HEK293 (cell line): ENCODE results near the gene C1QL2.

ENCODE experiments used
- CTCF ChIA-PET: fragments of 350-600 bp; formaldehyde crosslinking; extraction: SDS; loops from one replicate; lab custom pipeline; 2021; ENCODE audit warnings: antibody characterized with exemption; lab: Yijun Ruan, JAX
- POLR2A ChIA-PET: fragments of 300-600 bp; formaldehyde crosslinking; extraction: SDS; loops from one replicate; lab custom pipeline; 2020; ENCODE audit warnings: antibody characterized with exemption, inconsistent platforms; lab: Yijun Ruan, JAX
- H3K27ac ChIP-seq: fragments of 200-500 bp; sonication (Bioruptor generic); 2 replicates; pipeline ENCODE4 v1.5.1; 2014; ENCODE audit warnings: low read depth, low read length, control low read depth, inconsistent platforms; ENCODE audit errors: extremely low read depth
- H3K36me3 ChIP-seq, 2 experiments: fragments of 200-500 bp in 1 of 2; sonication (Bioruptor generic) in 1 of 2; 1 replicate in 1 of 2; 2 replicates in 1 of 2; pipeline ENCODE4 v1.5.1; 2014 to 2017; ENCODE audit warnings: inconsistent platforms in 2 of 2, low read length in 2 of 2; ENCODE audit not compliant: control insufficient read depth in 2 of 2, insufficient read depth in 1 of 2
- H3K4me1 ChIP-seq: fragments of 200-500 bp; sonication (Bioruptor generic); 2 replicates; pipeline ENCODE4 v1.5.1; 2014; ENCODE audit warnings: mild to moderate bottlenecking, low read length, inconsistent platforms; ENCODE audit not compliant: control insufficient read depth, insufficient read depth
- H3K4me3 ChIP-seq: 2 replicates; pipeline ENCODE4 v1.5.1; 2011; ENCODE audit warnings: low read depth, mild to moderate bottlenecking, control low read depth, low read length, moderate library complexity
- H3K9me3 ChIP-seq: fragments of 200-500 bp; sonication (Bioruptor generic); 2 replicates; pipeline ENCODE4 v1.5.1; 2014; ENCODE audit warnings: low read depth, low read length, inconsistent platforms; ENCODE audit not compliant: control insufficient read depth, insufficient read depth
- KLF16 ChIP-seq: fragments of 450-650 bp; formaldehyde crosslinking; IDR thresholded peaks from 2 replicates; pipeline ENCODE4 v1.5.1; 2017; ENCODE audit warnings: missing biosample characterization, missing genetic modification characterization
- YY1 ChIP-seq: fragments of 450-650 bp; formaldehyde crosslinking; IDR thresholded peaks from 2 replicates; pipeline ENCODE4 v1.5.1; 2018; ENCODE audit warnings: missing biosample characterization, missing genetic modification characterization
- ZBTB17 ChIP-seq: fragments of 450-650 bp; formaldehyde crosslinking; IDR thresholded peaks from 2 replicates; pipeline ENCODE4 v1.5.1; 2016; ENCODE audit warnings: missing biosample characterization, missing genetic modification characterization
- ZEB2 ChIP-seq: fragments of 450-650 bp; formaldehyde crosslinking; IDR thresholded peaks from 2 replicates; pipeline ENCODE4 v1.5.1; 2016; ENCODE audit warnings: missing biosample characterization, missing genetic modification characterization
- ZNF132 ChIP-seq: fragments of 450-650 bp; formaldehyde crosslinking; IDR thresholded peaks from 2 replicates; pipeline ENCODE4 v1.5.1; 2017; ENCODE audit warnings: missing biosample characterization, missing genetic modification characterization, borderline replicate concordance
- ZNF140 ChIP-seq: fragments of 450-650 bp; formaldehyde crosslinking; IDR thresholded peaks from 2 replicates; pipeline ENCODE4 v1.5.1; 2016; ENCODE audit warnings: missing biosample characterization, missing genetic modification characterization
- ZNF16 ChIP-seq: fragments of 450-650 bp; formaldehyde crosslinking; IDR thresholded peaks from 2 replicates; pipeline ENCODE4 v1.5.1; 2016; ENCODE audit warnings: low read depth, missing biosample characterization, missing genetic modification characterization
- ZNF274 ChIP-seq, 2 experiments: fragments of 200-500 bp in 1 of 2; fragments of 450-650 bp in 1 of 2; sonication (Bioruptor generic) in 1 of 2; formaldehyde crosslinking in 1 of 2; IDR thresholded peaks; 2 replicates each; pipeline versions ENCODE4 v1.5.1 to v1.6.1; 2014 to 2016; ENCODE audit warnings: borderline replicate concordance in 1 of 2, inconsistent platforms in 1 of 2, low read length in 1 of 2, missing biosample characterization in 1 of 2, missing genetic modification characterization in 1 of 2
- ZNF391 ChIP-seq: fragments of 450-650 bp; formaldehyde crosslinking; IDR thresholded peaks from 2 replicates; pipeline ENCODE4 v1.5.1; 2016; ENCODE audit warnings: low read depth, missing biosample characterization, missing genetic modification characterization, borderline replicate concordance
- ZNF521 ChIP-seq: fragments of 450-650 bp; formaldehyde crosslinking; IDR thresholded peaks from 2 replicates; pipeline ENCODE4 v1.5.1; 2017; ENCODE audit warnings: missing biosample characterization, mild to moderate bottlenecking, missing genetic modification characterization
- ZNF555 ChIP-seq: fragments of 450-650 bp; formaldehyde crosslinking; conservative IDR thresholded peaks from 2 replicates; pipeline ENCODE4 v1.5.1; 2017; ENCODE audit warnings: missing biosample characterization, mild to moderate bottlenecking, missing genetic modification characterization, inconsistent platforms
- ZNF585B ChIP-seq: fragments of 450-650 bp; formaldehyde crosslinking; IDR thresholded peaks from 2 replicates; pipeline ENCODE4 v1.5.1; 2016; ENCODE audit warnings: missing biosample characterization, missing genetic modification characterization
- ZNF624 ChIP-seq: fragments of 450-650 bp; formaldehyde crosslinking; IDR thresholded peaks from 2 replicates; pipeline ENCODE4 v1.5.1; 2017; ENCODE audit warnings: missing biosample characterization, missing genetic modification characterization
- ZNF830 ChIP-seq: fragments of 450-650 bp; IDR thresholded peaks from 2 replicates; pipeline ENCODE4 v1.5.0; 2018; ENCODE audit warnings: missing biosample characterization, missing genetic modification characterization, low read depth, mild to moderate bottlenecking, moderate library complexity
- ZNF837 ChIP-seq: fragments of 450-650 bp; formaldehyde crosslinking; IDR thresholded peaks from 2 replicates; pipeline ENCODE4 v1.5.1; 2016; ENCODE audit warnings: missing biosample characterization, missing genetic modification characterization
- TF ChIP-seq, protein P1 (sequence below): fragments of 450-650 bp; formaldehyde crosslinking; IDR thresholded peaks from 2 replicates; pipeline ENCODE4 v1.5.1; 2017; ENCODE audit warnings: missing biosample characterization, mild to moderate bottlenecking, missing genetic modification characterization, moderate library complexity
- TF ChIP-seq, protein P2 (sequence below): fragments of 450-650 bp; formaldehyde crosslinking; IDR thresholded peaks from 2 replicates; pipeline ENCODE4 v1.5.1; 2016; ENCODE audit warnings: missing biosample characterization, missing genetic modification characterization, borderline replicate concordance
- TF ChIP-seq, protein P3 (sequence below): fragments of 450-650 bp; formaldehyde crosslinking; IDR thresholded peaks from 2 replicates; pipeline ENCODE4 v1.5.1; 2016; ENCODE audit warnings: missing biosample characterization, missing genetic modification characterization
- TF ChIP-seq, protein P4 (sequence below): fragments of 450-650 bp; formaldehyde crosslinking; IDR thresholded peaks from 2 replicates; pipeline ENCODE4 v1.5.1; 2016; ENCODE audit warnings: missing biosample characterization, missing genetic modification characterization

Gene C1QL2

DNA sequence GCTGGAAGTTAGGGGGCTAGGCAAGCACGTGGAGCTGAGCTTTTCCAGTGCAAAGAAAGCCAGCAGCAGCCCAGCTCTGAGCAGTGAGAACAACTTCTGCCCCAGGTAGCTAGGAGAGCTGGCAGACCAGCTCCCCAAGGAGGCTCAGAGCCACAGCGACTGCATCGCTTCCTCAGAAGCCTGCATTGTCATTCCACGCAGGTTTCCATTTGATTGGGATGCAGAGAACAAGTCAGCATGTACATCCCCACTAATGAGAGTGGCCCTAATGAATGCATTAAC, 45.1 kb downstream of the C1QL2 start:
- CTCF ChIA-PET: no interaction called here
- H3K27ac ChIP-seq: no peak overlapping the region

DNA sequence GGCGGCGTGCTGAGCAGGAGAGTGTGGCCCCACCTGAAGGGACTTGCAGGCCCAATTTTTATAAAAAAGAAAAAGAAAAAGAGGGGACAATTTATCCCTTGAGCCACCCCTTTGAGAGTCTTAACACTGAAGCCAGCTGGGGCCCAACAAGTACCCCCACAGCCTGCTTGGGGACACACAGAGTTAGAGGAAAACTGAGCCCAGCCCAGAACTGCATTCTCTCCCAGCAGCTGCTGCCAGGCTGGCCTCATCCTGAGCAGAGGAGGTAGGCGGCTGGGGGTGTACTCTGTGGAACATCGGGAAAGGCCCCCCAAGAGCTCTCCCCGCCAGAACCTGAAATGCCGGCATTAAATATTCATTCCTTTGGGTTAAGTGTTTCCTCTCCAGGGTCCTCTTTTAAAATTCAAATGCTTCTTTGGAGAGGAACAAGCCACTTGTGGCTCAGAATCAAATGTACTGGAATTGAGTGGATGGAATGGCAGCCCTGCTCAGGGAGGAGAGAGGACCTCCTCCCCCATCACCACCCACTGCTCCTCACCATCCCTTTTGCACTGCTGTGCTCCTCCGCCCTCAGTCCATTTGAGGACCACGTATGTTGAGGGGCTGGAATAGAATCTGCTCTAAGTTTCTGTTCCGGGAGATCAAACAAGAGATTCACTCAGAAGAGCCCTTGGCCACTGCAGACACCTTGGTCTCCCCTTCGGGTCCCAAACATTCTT, 45.6 kb downstream of the C1QL2 start:
- no peak overlapping the region for H3K4me3 ChIP-seq
- no peak overlapping the region for H3K27ac ChIP-seq
- POLR2A ChIA-PET: no interaction called here
- no peaks in the 10 kb centered on the region for H3K36me3 ChIP-seq
- CTCF ChIA-PET: no interaction called here
- no peak for TF ChIP-seq ZNF16 (tag by site-specific recombination)
- no peak for TF ChIP-seq KLF16 (tag by site-specific recombination)
- no peak for TF ChIP-seq ZNF837
- no peak for TF ChIP-seq ZBTB17 (tag by site-specific recombination)
- TF ChIP-seq ZNF830: no peak
- TF ChIP-seq, protein P1, sequence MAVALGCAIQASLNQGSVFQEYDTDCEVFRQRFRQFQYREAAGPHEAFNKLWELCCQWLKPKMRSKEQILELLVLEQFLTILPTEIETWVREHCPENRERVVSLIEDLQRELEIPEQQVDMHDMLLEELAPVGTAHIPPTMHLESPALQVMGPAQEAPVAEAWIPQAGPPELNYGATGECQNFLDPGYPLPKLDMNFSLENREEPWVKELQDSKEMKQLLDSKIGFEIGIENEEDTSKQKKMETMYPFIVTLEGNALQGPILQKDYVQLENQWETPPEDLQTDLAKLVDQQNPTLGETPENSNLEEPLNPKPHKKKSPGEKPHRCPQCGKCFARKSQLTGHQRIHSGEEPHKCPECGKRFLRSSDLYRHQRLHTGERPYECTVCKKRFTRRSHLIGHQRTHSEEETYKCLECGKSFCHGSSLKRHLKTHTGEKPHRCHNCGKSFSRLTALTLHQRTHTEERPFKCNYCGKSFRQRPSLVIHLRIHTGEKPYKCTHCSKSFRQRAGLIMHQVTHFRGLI: no peak
- TF ChIP-seq, protein P2, sequence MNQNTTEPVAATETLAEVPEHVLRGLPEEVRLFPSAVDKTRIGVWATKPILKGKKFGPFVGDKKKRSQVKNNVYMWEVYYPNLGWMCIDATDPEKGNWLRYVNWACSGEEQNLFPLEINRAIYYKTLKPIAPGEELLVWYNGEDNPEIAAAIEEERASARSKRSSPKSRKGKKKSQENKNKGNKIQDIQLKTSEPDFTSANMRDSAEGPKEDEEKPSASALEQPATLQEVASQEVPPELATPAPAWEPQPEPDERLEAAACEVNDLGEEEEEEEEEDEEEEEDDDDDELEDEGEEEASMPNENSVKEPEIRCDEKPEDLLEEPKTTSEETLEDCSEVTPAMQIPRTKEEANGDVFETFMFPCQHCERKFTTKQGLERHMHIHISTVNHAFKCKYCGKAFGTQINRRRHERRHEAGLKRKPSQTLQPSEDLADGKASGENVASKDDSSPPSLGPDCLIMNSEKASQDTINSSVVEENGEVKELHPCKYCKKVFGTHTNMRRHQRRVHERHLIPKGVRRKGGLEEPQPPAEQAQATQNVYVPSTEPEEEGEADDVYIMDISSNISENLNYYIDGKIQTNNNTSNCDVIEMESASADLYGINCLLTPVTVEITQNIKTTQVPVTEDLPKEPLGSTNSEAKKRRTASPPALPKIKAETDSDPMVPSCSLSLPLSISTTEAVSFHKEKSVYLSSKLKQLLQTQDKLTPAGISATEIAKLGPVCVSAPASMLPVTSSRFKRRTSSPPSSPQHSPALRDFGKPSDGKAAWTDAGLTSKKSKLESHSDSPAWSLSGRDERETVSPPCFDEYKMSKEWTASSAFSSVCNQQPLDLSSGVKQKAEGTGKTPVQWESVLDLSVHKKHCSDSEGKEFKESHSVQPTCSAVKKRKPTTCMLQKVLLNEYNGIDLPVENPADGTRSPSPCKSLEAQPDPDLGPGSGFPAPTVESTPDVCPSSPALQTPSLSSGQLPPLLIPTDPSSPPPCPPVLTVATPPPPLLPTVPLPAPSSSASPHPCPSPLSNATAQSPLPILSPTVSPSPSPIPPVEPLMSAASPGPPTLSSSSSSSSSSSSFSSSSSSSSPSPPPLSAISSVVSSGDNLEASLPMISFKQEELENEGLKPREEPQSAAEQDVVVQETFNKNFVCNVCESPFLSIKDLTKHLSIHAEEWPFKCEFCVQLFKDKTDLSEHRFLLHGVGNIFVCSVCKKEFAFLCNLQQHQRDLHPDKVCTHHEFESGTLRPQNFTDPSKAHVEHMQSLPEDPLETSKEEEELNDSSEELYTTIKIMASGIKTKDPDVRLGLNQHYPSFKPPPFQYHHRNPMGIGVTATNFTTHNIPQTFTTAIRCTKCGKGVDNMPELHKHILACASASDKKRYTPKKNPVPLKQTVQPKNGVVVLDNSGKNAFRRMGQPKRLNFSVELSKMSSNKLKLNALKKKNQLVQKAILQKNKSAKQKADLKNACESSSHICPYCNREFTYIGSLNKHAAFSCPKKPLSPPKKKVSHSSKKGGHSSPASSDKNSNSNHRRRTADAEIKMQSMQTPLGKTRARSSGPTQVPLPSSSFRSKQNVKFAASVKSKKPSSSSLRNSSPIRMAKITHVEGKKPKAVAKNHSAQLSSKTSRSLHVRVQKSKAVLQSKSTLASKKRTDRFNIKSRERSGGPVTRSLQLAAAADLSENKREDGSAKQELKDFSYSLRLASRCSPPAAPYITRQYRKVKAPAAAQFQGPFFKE: no peak
- TF ChIP-seq ZNF132: no peak
- TF ChIP-seq ZNF624 (tag by site-specific recombination): no peak
- TF ChIP-seq YY1 (tag by site-specific recombination): no peak
- TF ChIP-seq ZNF555 (tag by site-specific recombination): no peak
- no peak for TF ChIP-seq ZNF585B (tag by site-specific recombination)
- TF ChIP-seq ZEB2 (tag by site-specific recombination): no peak
- TF ChIP-seq ZNF521: no peak
- H3K9me3 ChIP-seq: no peaks in the 10 kb centered on the region
- no peaks in the 10 kb centered on the region for H3K4me1 ChIP-seq

More for the DNA sequence above, 45.1 kb downstream of the C1QL2 start:
- Histone ChIP-seq H3K4me1 (no peaks in the 10 kb centered on the region), H3K36me3 (no peaks in the 10 kb centered on the region), H3K9me3 (no peaks in the 10 kb centered on the region), H3K4me3 (no peak overlapping the region)
- POLR2A ChIA-PET: no interaction called here
- TF ChIP-seq, protein P3, sequence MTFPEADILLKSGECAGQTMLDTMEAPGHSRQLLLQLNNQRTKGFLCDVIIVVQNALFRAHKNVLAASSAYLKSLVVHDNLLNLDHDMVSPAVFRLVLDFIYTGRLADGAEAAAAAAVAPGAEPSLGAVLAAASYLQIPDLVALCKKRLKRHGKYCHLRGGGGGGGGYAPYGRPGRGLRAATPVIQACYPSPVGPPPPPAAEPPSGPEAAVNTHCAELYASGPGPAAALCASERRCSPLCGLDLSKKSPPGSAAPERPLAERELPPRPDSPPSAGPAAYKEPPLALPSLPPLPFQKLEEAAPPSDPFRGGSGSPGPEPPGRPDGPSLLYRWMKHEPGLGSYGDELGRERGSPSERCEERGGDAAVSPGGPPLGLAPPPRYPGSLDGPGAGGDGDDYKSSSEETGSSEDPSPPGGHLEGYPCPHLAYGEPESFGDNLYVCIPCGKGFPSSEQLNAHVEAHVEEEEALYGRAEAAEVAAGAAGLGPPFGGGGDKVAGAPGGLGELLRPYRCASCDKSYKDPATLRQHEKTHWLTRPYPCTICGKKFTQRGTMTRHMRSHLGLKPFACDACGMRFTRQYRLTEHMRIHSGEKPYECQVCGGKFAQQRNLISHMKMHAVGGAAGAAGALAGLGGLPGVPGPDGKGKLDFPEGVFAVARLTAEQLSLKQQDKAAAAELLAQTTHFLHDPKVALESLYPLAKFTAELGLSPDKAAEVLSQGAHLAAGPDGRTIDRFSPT (tag by site-specific recombination): no peak
- TF ChIP-seq, protein P4, sequence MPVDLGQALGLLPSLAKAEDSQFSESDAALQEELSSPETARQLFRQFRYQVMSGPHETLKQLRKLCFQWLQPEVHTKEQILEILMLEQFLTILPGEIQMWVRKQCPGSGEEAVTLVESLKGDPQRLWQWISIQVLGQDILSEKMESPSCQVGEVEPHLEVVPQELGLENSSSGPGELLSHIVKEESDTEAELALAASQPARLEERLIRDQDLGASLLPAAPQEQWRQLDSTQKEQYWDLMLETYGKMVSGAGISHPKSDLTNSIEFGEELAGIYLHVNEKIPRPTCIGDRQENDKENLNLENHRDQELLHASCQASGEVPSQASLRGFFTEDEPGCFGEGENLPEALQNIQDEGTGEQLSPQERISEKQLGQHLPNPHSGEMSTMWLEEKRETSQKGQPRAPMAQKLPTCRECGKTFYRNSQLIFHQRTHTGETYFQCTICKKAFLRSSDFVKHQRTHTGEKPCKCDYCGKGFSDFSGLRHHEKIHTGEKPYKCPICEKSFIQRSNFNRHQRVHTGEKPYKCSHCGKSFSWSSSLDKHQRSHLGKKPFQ (tag by site-specific recombination): no peak
- TF ChIP-seq ZNF391 (no peak), ZNF274 (IDR thresholded peaks at IDR 0.05; ENCODE audit: low read length) (no peak), ZNF274 (tag by site-specific recombination; IDR thresholded peaks at IDR 0.05; ENCODE audit: borderline replicate concordance) (no peak), ZNF140 (tag by site-specific recombination) (no peak)
